ENCODE results near the gene MAPK8.
A peak's percentile ranks its signal among the peaks of the same experiment; 100 is the strongest.
"Not testable (repeated sequence)": the region's sequence is repeated elsewhere in the genome, so short reads cannot be mapped to it uniquely, and the experiment has no call there.

MAPK8 gene

GRCh38 chr10:48340734-48341133 is 34.3 kb downstream of the MAPK8 start:
- DNase-seq: no peak

GRCh38 chr10:48343106-48343505 is 36.6 kb downstream of the MAPK8 start:
- DNase-seq: no peak

- DNase-seq: no peak
These were observed 37.6 kb downstream of the MAPK8 start for GRCh38 chr10:48343921-48344598.

- DNase-seq: not testable (repeated sequence)
These were observed 39.8 kb downstream of the MAPK8 start for GRCh38 chr10:48346248-48346647.

- DNase-seq: not testable (repeated sequence)
These were observed 41.1 kb downstream of the MAPK8 start for GRCh38 chr10:48347539-48347938.

- not testable (repeated sequence) for DNase-seq
These were observed 41.5 kb downstream of the MAPK8 start for GRCh38 chr10:48347943-48348342.

GRCh38 chr10:48353246-48353645 is 46.8 kb downstream of the MAPK8 start:
- no peak for DNase-seq

- DNase-seq: no peak
These were observed 51.2 kb downstream of the MAPK8 start for GRCh38 chr10:48357631-48358030.

- DNase-seq: no peak
These were observed 51.7 kb downstream of the MAPK8 start for GRCh38 chr10:48358162-48358561.

- no peak for DNase-seq
These were observed 52.4 kb downstream of the MAPK8 start for GRCh38 chr10:48358838-48359237.

GRCh38 chr10:48361176-48361575 is 54.7 kb downstream of the MAPK8 start:
- no peak for DNase-seq

GRCh38 chr10:48363617-48364355 is 57.3 kb downstream of the MAPK8 start:
- peak; percentile 17 for DNase-seq

GRCh38 chr10:48364659-48365405 is 58.4 kb downstream of the MAPK8 start:
- DNase-seq: peak; percentile 4

- DNase-seq: no peak
These were observed 59.2 kb downstream of the MAPK8 start for GRCh38 chr10:48365668-48366067.

- no peak for DNase-seq
These were observed 59.8 kb downstream of the MAPK8 start for GRCh38 chr10:48366261-48366660.

- no peak for DNase-seq
These were observed 63.0 kb downstream of the MAPK8 start for GRCh38 chr10:48369501-48369900.

- DNase-seq: no peak
These were observed 71.5 kb downstream of the MAPK8 start for GRCh38 chr10:48377751-48378530.

GRCh38 chr10:48378675-48379074 is 72.2 kb downstream of the MAPK8 start:
- DNase-seq: no peak

GRCh38 chr10:48381971-48382370 is 75.5 kb downstream of the MAPK8 start:
- no peak for DNase-seq

GRCh38 chr10:48382982-48383381 is 76.5 kb downstream of the MAPK8 start:
- no peak for DNase-seq

- no peak for DNase-seq
These were observed 76.9 kb downstream of the MAPK8 start for GRCh38 chr10:48383393-48383792.

GRCh38 chr10:48384699-48384982 is 78.2 kb downstream of the MAPK8 start:
- no peak for DNase-seq

GRCh38 chr10:48389272-48389671 is 82.8 kb downstream of the MAPK8 start:
- DNase-seq: no peak
